K562 (cell line): Measurements from ENCODE around the gene FCSK. TPM values are rescaled to one million over a fixed set of nuclear protein-coding genes. Genes with fewer than 3 reads are reported as not detected.

Source experiments
- CBX1 ChIP-seq: sonication (generic); IDR thresholded peaks from 2 replicates; pipeline ENCODE4 v1.6.1; 2016; ENCODE audit warnings: antibody characterized with exemption, low read depth, mild to moderate bottlenecking
- FOSL1 ChIP-seq: fragments of 200-800 bp; sonication (Bioruptor generic); conservative IDR thresholded peaks from 2 replicates; pipeline ENCODE4 v1.6.1; 2016; ENCODE audit warnings: missing genetic modification characterization, missing compliant biosample characterization
- HDAC6 ChIP-seq: IDR thresholded peaks from 2 replicates; pipeline ENCODE4 v1.6.1; 2012; ENCODE audit warnings: low read depth, mild to moderate bottlenecking, control low read depth, inconsistent platforms, low read length, moderate library complexity
- KLF1 ChIP-seq: fragments of 450-650 bp; IDR thresholded peaks from 2 replicates; pipeline ENCODE4 v1.6.1; 2016; ENCODE audit warnings: missing genetic modification characterization, missing compliant biosample characterization
- MBD2 ChIP-seq: sonication (generic); IDR thresholded peaks from 2 replicates; pipeline ENCODE4 v1.6.1; 2016; ENCODE audit warnings: low read depth, borderline replicate concordance
- NFRKB ChIP-seq: fragments of 450-650 bp; IDR thresholded peaks from 2 replicates; pipeline ENCODE4 v1.6.1; 2016; ENCODE audit warnings: low read depth
- PHF21A ChIP-seq: fragments of 450-650 bp; IDR thresholded peaks from 2 replicates; pipeline ENCODE4 v1.6.1; 2017; ENCODE audit warnings: low read depth, borderline replicate concordance
- POLR2G ChIP-seq: fragments of 200-400 bp; formaldehyde crosslinking; IDR thresholded peaks from 2 replicates; pipeline ENCODE4 v1.6.1; 2017; ENCODE audit warnings: low read depth, mild to moderate bottlenecking, antibody characterized with exemption, low read length, moderate library complexity
- RAD21 ChIP-seq, 2 experiments: fragments of 250-450 bp in 1 of 2; fragments of 450-650 bp in 1 of 2; sonication (Bioruptor Pico) in 1 of 2; formaldehyde crosslinking in 1 of 2; IDR thresholded peaks in 1 of 2; conservative IDR thresholded peaks in 1 of 2; 2 replicates each; pipeline versions ENCODE4 v1.4.0 to v1.8.0; 2020 to 2022; ENCODE audit warnings: mild to moderate bottlenecking in 2 of 2, moderate library complexity in 1 of 2
- RBM14 ChIP-seq: fragments of 200-400 bp; formaldehyde crosslinking; IDR thresholded peaks from 2 replicates; pipeline ENCODE4 v1.6.1; 2018; ENCODE audit warnings: low read depth, mild to moderate bottlenecking, low read length, moderate library complexity, borderline replicate concordance; ENCODE audit not compliant: insufficient read depth
- TARDBP ChIP-seq: fragments of 450-650 bp; IDR thresholded peaks from 2 replicates; pipeline ENCODE4 v1.6.1; 2016
- TFAM ChIP-seq: fragments of 250-450 bp; sonication (Bioruptor Pico); conservative IDR thresholded peaks from 2 replicates; pipeline ENCODE4 v1.5.0; 2021; ENCODE audit warnings: mild to moderate bottlenecking, moderate library complexity
- ZNF197 ChIP-seq: fragments of 200-800 bp; sonication (Bioruptor generic); IDR thresholded peaks from 2 replicates; pipeline ENCODE4 v1.6.1; 2016; ENCODE audit warnings: low read depth, missing genetic modification characterization, missing compliant biosample characterization
- ZNF75A ChIP-seq: fragments of 450-650 bp; formaldehyde crosslinking; IDR thresholded peaks from 2 replicates; pipeline ENCODE4 v1.4.0; 2020; ENCODE audit warnings: mild to moderate bottlenecking
- polyA plus RNA-seq, 8 experiments: library from polyadenylated mRNA; depleted of rRNA in 4 of 8; stranded (reverse) in 5 of 8; unstranded in 3 of 8; fragments of >200 nt; fragmentation: Nextera tagmentation in 2 of 8; fragmentation: Illumina TruSeq in 1 of 8; extraction: Ambion mirVana in 2 of 8; extraction: Trizol in 1 of 8; gene quantifications; 2 replicates each; pipeline versions ENCODE4 v1.2.1 to v1.2.3, GENCODE V29; 2011 to 2014; ENCODE audit warnings: inconsistent platforms in 1 of 8, missing spikeins in 1 of 8
- total RNA-seq, 7 experiments: library from RNA; depleted of rRNA in 6 of 7; stranded (reverse); fragments of >200 nt in 6 of 7; fragmentation: Illumina TruSeq in 2 of 7; extraction: Trizol in 2 of 7; gene quantifications; 2 replicates each; pipeline versions ENCODE4 v1.2.1 to v1.2.3, GENCODE V29; 2011 to 2021; ENCODE audit warnings: low replicate concordance in 1 of 7
- TF ChIP-seq, protein P1 (sequence below): sonication (generic); formaldehyde crosslinking; IDR thresholded peaks from 2 replicates; pipeline ENCODE4 v1.4.0; 2020; ENCODE audit warnings: mild to moderate bottlenecking, missing genetic modification reagents
- TF ChIP-seq, protein P2 (sequence below): sonication (generic); formaldehyde crosslinking; IDR thresholded peaks from 2 replicates; pipeline ENCODE4 v1.5.0; 2020; ENCODE audit warnings: missing genetic modification reagents
- TF ChIP-seq, protein P3 (sequence below): sonication (generic); formaldehyde crosslinking; IDR thresholded peaks from 2 replicates; pipeline ENCODE4 v1.8.1; 2022; ENCODE audit warnings: missing genetic modification reagents
- TF ChIP-seq, protein P4 (sequence below): fragments of 250-450 bp; sonication (Bioruptor Pico); IDR thresholded peaks from 2 replicates; pipeline ENCODE4 v1.5.0; 2020; ENCODE audit warnings: mild to moderate bottlenecking, borderline replicate concordance

Gene FCSK
- total and polyA plus RNA-seq, 9 of the 15 experiments (the other 6 are each of a cell fraction or from before 2014, with no cell fraction given), result 0.92 to 18.6 (median 8.3) TPM

DNA sequence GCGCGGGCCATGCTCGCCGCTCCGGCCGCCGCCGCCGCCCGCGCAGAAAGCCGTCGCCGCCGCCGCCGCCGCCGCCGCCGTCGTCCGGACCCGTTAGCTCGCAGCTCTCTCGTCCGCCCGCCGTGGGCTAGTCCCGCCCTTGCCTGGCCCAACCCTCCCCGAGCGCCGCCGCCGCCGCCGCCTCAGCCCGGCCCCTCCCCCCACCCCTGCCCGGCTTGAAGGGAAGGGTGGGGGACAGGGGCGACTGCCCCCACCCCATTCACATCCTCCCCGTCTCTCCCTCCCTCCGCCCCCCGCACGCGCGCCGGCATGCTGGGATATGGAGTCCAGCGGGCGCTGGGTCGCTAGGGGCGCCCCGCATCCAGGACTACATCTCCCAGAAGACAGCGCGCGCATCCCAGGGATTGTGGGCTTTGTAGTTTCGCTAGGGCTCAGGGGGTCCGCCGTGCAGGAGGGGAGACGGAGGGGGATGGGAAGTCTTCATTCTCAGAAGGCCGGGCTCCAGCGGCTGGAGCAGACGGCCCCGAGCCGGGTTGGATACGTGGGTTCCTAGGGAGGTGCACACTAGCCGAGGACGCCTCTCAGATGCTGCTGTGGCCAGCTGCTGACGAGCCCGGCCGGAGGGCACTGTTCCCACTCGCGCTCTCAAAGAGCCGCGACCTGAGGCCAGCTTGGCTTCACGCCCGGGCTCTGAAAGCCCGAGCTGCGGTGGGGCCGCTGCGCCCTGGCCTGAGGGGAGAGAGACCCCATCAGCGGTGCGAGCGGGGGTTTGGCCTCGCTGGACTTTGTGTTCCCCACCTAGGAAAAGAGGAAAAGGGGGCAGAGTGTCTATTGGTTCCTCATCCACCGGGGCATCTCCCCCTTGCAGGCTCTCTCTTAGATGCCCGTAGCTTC is 15.2 kb upstream of the FCSK start, which contains the start of gene ST3GAL2 (continued):
- TF ChIP-seq RAD21 (CRISPR knock-in tag; conservative IDR thresholded peaks at IDR 0.05 in 1 of 2, IDR thresholded peaks at IDR 0.05 in 1 of 2), result no peak
- TF ChIP-seq KLF1 (tag), result no peak
- no peak for TF ChIP-seq RBM14
- peak; percentile 99 for TF ChIP-seq ZNF197 (CRISPR knock-in tag)
- no peak for TF ChIP-seq TFAM (CRISPR knock-in tag)
- TF ChIP-seq, protein P1, sequence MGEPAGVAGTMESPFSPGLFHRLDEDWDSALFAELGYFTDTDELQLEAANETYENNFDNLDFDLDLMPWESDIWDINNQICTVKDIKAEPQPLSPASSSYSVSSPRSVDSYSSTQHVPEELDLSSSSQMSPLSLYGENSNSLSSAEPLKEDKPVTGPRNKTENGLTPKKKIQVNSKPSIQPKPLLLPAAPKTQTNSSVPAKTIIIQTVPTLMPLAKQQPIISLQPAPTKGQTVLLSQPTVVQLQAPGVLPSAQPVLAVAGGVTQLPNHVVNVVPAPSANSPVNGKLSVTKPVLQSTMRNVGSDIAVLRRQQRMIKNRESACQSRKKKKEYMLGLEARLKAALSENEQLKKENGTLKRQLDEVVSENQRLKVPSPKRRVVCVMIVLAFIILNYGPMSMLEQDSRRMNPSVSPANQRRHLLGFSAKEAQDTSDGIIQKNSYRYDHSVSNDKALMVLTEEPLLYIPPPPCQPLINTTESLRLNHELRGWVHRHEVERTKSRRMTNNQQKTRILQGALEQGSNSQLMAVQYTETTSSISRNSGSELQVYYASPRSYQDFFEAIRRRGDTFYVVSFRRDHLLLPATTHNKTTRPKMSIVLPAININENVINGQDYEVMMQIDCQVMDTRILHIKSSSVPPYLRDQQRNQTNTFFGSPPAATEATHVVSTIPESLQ (CRISPR knock-in tag), result no peak
- TF ChIP-seq TARDBP, result no peak
- TF ChIP-seq HDAC6, result no peak
- TF ChIP-seq MBD2, result peak; percentile 99
- no peak for TF ChIP-seq ZNF75A (CRISPR knock-in tag)
- TF ChIP-seq NFRKB, result no peak
- peak; percentile 49 for TF ChIP-seq FOSL1 (tag)
- no peak for TF ChIP-seq CBX1
- TF ChIP-seq POLR2G, result peak; percentile 81
- TF ChIP-seq, protein P2, sequence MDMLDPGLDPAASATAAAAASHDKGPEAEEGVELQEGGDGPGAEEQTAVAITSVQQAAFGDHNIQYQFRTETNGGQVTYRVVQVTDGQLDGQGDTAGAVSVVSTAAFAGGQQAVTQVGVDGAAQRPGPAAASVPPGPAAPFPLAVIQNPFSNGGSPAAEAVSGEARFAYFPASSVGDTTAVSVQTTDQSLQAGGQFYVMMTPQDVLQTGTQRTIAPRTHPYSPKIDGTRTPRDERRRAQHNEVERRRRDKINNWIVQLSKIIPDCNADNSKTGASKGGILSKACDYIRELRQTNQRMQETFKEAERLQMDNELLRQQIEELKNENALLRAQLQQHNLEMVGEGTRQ (CRISPR knock-in tag), result no peak
- TF ChIP-seq PHF21A, result no peak
- TF ChIP-seq, protein P3, sequence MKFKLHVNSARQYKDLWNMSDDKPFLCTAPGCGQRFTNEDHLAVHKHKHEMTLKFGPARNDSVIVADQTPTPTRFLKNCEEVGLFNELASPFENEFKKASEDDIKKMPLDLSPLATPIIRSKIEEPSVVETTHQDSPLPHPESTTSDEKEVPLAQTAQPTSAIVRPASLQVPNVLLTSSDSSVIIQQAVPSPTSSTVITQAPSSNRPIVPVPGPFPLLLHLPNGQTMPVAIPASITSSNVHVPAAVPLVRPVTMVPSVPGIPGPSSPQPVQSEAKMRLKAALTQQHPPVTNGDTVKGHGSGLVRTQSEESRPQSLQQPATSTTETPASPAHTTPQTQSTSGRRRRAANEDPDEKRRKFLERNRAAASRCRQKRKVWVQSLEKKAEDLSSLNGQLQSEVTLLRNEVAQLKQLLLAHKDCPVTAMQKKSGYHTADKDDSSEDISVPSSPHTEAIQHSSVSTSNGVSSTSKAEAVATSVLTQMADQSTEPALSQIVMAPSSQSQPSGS, result no peak
- TF ChIP-seq, protein P4, sequence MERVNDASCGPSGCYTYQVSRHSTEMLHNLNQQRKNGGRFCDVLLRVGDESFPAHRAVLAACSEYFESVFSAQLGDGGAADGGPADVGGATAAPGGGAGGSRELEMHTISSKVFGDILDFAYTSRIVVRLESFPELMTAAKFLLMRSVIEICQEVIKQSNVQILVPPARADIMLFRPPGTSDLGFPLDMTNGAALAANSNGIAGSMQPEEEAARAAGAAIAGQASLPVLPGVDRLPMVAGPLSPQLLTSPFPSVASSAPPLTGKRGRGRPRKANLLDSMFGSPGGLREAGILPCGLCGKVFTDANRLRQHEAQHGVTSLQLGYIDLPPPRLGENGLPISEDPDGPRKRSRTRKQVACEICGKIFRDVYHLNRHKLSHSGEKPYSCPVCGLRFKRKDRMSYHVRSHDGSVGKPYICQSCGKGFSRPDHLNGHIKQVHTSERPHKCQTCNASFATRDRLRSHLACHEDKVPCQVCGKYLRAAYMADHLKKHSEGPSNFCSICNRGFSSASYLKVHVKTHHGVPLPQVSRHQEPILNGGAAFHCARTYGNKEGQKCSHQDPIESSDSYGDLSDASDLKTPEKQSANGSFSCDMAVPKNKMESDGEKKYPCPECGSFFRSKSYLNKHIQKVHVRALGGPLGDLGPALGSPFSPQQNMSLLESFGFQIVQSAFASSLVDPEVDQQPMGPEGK (CRISPR knock-in tag), result peak; percentile 50; the same call in 1 of the 2 replicates
